Measurements from ENCODE around the gene POLK.

- TF ChIP-seq POLR2A (IDR thresholded peaks at IDR 0.05; ENCODE audit: low read length) (no peak), GATA1 (IDR thresholded peaks at IDR 0.05; ENCODE audit: low read depth, low read length) (no peak)
Observed at GRCh38 chr5:75513841-75514240, 2.1 kb downstream of the POLK start.
